Measurements from ENCODE around the gene SCN1A.

GRCh38 chr2:166070231-166070630, 57.6 kb downstream of the SCN1A start:
- no peak for TF ChIP-seq EZH2 (IDR thresholded peaks at IDR 0.05; ENCODE audit: insufficient read depth, poor library complexity, severe bottlenecking)
- TF ChIP-seq EZH2phosphoT487 (IDR thresholded peaks at IDR 0.05; ENCODE audit: insufficient read depth, low read depth), result no peak
